LNCAP (cell line): ENCODE measurements around the gene HSPA12A.

Source experiments
- CTCF ChIP-seq: fragments of 450-650 bp; IDR thresholded peaks from 2 replicates; pipeline ENCODE4 v1.5.1; 2017; ENCODE audit warnings: mild to moderate bottlenecking

Gene HSPA12A

GRCh38 chr10:116738339-116738738, 4.0 kb downstream of the HSPA12A start:
- no peak for TF ChIP-seq CTCF

- no peak for TF ChIP-seq CTCF
Measured at GRCh38 chr10:116737627-116738327, 4.6 kb downstream of the HSPA12A start.

DNA sequence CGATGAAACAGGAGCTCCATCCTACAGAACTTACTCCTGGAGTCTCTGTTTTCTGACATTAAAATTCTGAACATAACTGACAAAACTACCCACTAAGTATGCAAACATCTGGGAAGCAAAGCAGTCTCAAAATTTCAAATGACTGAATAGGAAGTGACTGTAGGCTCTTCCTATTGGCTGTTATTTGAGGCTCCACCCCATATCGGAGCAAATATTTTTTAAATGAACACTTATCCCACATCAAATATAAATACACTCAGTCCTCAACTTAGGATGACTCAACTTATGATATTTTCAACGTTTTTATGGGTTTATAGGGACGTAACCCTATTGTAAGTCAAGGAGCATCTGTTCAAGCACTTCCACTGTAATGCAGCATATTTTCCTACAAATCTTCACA, 8.8 kb downstream of the HSPA12A start:
- TF ChIP-seq CTCF: no peak

GRCh38 chr10:116732573-116732972, 9.8 kb downstream of the HSPA12A start:
- TF ChIP-seq CTCF: no peak

DNA sequence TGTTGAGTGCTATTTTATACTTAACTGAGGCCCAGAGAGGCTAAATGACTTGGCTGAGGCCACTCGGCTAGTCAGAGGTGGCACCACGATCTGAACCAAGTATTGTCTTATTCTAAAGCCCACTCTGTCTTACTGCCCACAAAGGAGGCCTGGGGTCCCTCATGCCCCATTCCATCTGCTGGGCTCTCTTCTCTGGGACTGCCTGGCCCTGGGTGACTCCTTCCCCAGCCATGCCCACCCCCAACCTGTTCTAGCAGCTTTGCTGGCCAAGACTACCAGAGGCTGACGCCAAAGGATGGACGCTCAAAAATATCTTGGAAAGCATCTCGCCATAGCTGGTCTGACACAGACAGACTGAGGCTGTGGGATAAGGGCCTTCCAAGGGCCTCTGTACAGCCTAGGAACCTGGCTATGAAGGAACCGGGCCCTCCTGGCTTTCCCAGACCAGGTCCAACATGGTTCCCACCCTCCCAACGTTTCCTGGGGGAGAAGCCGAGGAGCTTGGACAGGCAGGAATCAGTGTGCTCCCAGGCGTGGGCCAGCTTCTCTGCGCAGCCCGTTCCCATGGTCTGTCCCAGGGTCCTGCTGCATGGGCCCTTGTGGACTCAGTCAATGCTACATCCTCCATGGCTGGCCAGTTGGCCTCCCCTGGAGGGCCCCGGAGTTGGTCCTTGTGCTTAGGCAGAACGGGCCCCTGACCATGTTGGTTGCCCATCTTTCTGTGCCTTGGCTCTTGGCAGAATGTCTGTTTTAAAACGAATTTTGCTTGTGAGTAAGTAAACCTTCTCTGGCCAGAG, 11.7 kb downstream of the HSPA12A start:
- no peak for TF ChIP-seq CTCF

GRCh38 chr10:116729243-116729642, 13.1 kb downstream of the HSPA12A start:
- TF ChIP-seq CTCF: no peak

DNA sequence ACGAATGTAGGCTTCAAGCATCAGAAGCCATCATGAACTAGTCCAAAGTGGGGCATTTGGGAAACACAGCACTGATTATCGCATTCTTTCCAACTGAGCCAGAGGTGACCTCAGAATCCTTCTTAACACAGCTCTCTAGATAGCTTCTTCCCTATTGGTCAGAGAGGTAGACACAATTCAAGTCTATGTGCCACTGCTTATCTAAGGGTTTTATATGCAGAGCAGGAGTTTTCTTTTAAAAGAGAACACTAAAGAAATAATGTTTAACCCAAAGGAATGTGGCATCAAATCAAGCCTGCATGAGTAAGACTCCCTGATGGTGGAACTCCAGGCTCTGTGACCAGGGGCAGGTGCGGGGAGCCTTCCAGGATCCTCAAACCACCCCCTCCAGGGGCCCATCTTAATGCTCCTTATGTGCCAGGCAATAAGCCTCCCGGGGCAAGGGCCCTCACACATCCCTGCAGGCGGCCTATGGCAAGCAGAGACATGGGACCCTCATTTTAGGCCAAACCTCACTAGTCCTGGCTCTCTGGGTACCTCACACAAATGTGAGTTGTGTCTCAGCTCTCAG, 13.8 kb downstream of the HSPA12A start:
- TF ChIP-seq CTCF: no peak
